NCI-H2107 (cell line): Measurements from ENCODE around the gene SEC11C.

Experiments
- DNase-seq: peaks from one replicate; lab custom pipeline; 2025; lab: John Stamatoyannopoulos, UW

Gene SEC11C

DNA sequence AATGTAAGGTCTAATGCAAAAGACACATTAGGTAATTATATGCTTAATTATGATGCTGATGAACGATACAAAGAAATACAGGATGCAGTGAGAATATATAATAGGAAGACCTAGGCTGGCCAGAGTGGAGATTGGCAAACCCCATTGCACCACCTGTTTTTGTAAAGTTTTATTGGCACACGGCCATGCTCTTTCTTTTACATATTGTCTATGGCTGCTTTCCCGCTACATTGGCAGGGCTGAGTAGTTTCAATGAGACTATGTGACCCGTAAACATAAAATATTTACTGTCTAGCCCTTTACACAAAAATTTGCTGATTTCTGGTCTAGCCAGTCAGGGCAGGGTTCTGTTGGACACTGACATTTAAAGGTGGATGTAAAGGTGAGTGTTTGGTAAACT is 5.4 kb downstream of the SEC11C start:
- DNase-seq: no peak

- DNase-seq: peak; percentile 77
These were observed 8.5 kb downstream of the SEC11C start for GRCh38 chr18:59148192-59148591.

DNA sequence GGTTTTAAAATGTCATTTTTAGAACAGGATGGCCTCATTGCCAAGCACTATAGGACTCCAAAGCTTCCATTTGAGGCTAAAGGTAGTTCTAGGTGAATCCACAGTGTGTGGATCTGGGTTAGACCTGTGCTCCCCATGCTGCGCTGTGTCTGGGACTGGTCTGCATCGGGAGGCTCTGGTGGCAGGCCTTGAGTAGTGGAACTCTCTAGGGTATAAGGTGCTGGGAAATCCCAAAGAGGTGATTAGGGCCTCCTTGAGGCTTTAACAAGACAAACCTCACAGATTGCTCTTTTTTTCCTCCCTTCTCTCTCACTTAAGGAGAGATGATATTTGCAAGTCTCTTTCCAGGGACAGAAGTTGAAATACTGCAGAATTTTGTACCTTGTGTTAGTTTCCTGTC is 9.3 kb downstream of the SEC11C start:
- DNase-seq: no peak

DNA sequence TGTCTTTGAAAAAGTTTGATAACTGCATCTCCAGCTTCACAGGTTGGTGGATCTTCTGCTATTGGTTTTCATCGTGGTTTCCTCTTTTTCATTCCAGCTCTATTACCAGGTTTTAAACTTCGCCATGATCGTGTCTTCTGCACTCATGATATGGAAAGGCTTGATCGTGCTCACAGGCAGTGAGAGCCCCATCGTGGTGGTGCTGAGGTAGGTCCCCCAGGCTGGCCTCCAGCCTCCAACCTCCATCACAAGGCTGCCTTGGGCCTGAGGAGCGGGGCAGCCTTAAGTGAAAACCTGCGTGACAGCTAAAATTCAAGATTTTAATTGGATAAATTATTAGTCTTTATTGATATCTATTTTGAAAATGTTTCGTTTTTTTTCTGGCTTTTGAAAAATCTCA is 9.7 kb downstream of the SEC11C start:
- DNase-seq: no peak

DNA sequence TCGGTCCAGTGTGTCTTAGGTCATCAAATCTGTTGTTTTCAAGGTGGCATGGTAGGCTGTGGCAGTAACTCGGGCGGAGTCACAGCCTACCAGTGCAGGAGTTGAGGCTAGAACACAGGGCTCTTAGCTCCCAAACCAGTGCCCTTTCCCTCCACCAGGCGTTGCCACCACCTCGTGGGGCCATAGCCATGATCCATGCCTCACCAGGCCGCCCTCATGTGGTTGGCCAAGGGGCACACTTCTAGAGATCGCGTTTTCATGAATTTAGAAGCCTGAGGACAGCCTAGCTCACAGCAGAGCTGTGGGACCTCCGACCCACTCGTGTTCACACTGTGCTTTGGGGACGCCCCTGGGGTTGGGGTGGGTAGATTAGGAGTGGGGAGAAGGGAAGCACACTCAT is 10.6 kb downstream of the SEC11C start:
- DNase-seq: no peak

- DNase-seq: no peak
These were observed 15.5 kb downstream of the SEC11C start for GRCh38 chr18:59155153-59155552.

GRCh38 chr18:59156316-59156715 is 16.6 kb downstream of the SEC11C start:
- no peak for DNase-seq

DNA sequence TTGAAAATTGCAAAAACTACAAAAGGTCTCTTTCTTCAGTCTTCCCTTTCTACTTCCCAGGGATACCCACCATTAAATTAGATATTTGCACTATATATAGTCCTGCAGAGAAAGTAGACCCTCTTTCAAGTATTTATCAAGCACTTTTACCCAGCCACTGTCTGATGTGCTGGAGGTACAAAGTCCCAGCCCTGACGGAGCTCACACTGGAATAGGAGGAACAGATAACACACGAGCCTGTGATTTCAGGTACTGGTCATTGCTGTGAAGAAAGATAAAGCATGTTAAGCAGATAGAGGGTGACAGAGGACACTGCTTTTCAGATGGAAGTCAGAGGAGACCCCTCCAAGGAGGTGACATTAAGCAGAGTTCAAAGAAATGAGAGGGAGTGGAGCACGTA is 19.6 kb downstream of the SEC11C start:
- DNase-seq: no peak

- DNase-seq: no peak
These were observed 20.3 kb downstream of the SEC11C start for GRCh38 chr18:59159986-59160385.

DNA sequence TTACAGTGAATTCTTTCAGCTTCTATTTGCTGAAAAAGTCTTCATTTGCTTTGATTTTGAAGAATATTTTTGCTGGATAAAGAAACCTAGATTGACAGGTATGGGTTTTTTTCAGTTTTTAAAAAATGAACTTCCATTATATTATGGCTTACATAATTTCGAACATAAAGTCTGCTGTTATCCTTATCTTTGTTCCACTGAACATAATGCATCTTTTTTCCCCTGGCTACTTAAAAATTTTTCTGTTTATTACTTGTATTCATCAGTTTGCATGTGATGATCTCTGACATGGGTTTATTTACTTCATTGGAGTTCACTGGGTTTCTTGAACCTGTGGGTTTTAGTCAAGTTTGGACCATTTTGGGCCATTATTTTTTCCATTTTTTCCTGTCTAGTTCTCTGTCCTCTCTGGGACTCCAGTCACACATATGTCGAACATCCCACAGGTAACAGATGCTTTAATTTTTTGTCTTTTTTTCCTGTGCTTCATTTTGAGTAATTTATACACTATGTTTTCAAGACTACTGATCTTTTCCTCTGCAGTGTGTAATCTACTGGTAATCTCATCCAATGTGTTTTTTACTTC is 33.1 kb downstream of the SEC11C start:
- DNase-seq: no peak

DNA sequence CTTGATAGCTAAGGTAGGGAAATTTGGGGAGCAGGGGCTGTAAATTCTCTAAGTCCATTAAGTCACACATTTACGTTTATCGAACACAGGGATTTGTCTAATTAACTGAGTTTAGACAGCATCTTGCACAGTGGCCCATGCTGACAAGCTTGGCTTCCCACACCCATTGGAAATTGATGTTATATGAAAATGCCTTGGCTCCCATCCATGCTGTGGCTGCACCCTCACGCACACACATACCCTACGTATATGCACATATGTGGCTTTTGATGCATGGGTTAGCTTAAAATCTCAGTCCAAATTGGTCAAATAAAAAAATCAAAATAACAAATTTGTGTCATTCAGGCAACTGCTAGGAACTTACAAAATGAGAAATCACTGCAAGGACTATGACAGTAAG is 37.8 kb downstream of the SEC11C start:
- no peak for DNase-seq

GRCh38 chr18:59180150-59180845 is 40.6 kb downstream of the SEC11C start:
- no peak for DNase-seq

- no peak for DNase-seq
These were observed 43.0 kb downstream of the SEC11C start for GRCh38 chr18:59182673-59183072.

GRCh38 chr18:59189008-59189407 is 49.3 kb downstream of the SEC11C start:
- DNase-seq: no peak

GRCh38 chr18:59189746-59190145 is 50.1 kb downstream of the SEC11C start:
- DNase-seq: no peak

GRCh38 chr18:59196161-59196725 is 56.6 kb downstream of the SEC11C start:
- no peak for DNase-seq

- DNase-seq: no peak
These were observed 58.0 kb downstream of the SEC11C start for GRCh38 chr18:59197636-59198035.

DNA sequence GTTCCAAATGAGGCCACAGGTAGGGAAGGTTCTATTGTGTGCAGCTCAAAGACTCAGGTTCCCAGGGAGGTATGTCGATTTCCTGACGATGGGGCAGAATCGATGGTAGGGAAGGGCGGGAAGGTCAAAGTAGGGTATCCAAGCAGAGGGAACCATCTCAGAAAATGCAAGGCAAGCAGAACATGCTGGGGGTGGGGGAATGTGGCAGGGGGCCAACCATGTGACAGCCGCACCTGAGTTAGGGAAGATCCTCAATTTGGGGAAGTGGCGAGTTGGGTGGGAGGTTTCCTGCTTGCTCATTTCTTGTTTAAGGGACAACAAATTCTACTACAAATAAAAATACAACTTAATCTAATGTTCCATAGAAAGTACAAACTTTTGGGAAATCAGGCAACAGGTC is 58.5 kb downstream of the SEC11C start:
- DNase-seq: no peak

DNA sequence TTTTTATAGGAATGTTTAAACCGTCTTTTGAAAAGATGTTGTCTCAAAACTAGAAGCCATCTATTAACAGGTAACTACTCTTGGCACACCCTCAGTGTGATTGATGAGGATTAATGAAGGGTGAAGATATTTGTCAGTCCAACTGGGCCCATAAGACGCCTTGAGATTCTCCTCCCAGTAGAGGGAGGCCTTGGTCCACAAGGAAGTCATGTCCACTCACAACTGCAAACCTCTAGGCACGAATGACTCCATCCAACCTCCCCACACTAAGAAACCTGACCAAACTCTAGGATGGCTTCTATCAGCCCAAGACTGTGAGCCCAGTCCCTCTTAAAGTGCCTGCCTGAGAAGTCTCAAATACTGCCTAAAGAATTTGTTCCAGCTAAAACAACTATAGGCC is 61.1 kb downstream of the SEC11C start:
- no peak for DNase-seq

GRCh38 chr18:59202258-59202820 is 62.7 kb downstream of the SEC11C start:
- no peak for DNase-seq

DNA sequence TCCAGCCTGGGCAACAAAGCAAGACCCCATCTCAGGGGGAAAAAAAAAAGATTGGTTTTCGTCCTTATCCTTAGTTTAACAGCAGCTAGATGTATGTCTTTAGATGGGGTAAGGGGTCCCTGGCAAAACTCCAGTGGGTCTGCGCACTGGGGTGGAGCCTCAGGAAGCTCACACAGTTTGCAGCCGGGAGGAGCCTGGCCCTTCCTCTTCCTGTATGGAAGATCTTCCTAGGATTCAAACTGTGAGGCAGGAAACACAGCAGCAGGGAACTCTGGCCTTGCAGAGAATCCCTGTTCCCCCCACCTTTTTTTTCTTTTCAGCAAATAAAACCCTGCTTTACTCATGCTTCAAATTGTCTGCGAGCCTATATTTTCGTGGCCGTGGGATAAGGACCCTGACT is 67.8 kb downstream of the SEC11C start:
- DNase-seq: no peak
